IPS DF 6.9 (cell line): ENCODE results near the gene PDE4D.

Experiments
- DNase-seq: peaks from one replicate; pipeline ENCODE4 v3.0.0-alpha.2; 2013; ENCODE audit warnings: low read depth, low spot score
- H3K27ac ChIP-seq: one replicate; pipeline ENCODE4 v1.5.1; 2013; ENCODE audit warnings: low read length, control low read depth
- H3K27me3 ChIP-seq: 2 replicates; pipeline ENCODE4 v1.6.1; 2013; ENCODE audit warnings: mild to moderate bottlenecking, low read length; ENCODE audit not compliant: control insufficient read depth, insufficient read depth
- H3K36me3 ChIP-seq: 2 replicates; pipeline ENCODE4 v1.6.1; 2013; ENCODE audit warnings: low read length; ENCODE audit not compliant: control insufficient read depth, insufficient read depth
- H3K4me1 ChIP-seq: 2 replicates; pipeline ENCODE4 v1.6.1; 2013; ENCODE audit warnings: low read length; ENCODE audit not compliant: control insufficient read depth, insufficient read depth
- H3K4me3 ChIP-seq: 2 replicates; pipeline ENCODE4 v1.5.1; 2013; ENCODE audit warnings: mild to moderate bottlenecking, low read length
- H3K9me3 ChIP-seq: 2 replicates; pipeline ENCODE4 v1.6.1; 2013; ENCODE audit warnings: low read length, inconsistent platforms; ENCODE audit not compliant: control insufficient read depth, insufficient read depth
- WGBS: extraction: QIAGEN DNeasy Blood & Tissue Kit; methylation state at CpG from one replicate; pipeline ENCODE4 v1.1.7; 2013; ENCODE audit warnings: mixed read lengths, missing lambda C conversion rate; ENCODE audit not compliant: insufficient read length, insufficient coverage; 5-methylcytosine and 5-hydroxymethylcytosine counted together

Gene PDE4D

GRCh38 chr5:59358005-59358861 lies 535.3 kb downstream of the PDE4D start:
- DNase-seq: no peak
- H3K27ac ChIP-seq: no peak overlapping the region

DNA sequence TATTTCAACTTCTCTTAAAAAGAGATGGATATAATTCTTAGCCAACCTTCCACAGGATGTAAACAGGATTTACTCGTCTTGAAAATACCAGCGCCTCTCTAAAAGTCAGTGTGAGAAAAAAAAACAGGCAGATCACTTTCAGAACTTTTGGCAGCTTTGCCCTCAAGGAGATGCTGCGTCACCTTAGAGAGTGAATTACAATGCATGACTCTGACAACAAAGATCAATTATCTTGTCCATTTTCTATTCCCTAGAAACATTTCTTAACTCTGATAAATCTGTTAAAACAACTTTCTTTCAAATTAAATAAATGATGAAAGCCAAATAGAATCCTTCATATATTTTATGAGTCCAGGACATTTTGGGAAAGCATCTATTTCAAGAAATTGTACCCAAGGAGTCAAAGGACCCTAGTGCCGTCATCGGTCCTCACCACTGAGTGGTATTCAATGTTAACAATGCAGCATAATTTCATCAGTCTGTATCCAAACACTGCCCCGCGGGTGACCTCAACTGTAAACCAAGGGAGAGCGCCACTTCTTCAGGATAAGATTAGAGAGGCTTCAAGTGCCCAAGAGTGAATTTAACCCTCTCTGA lies 536.0 kb downstream of the PDE4D start:
- Histone ChIP-seq H3K4me3 (no peak overlapping the region), H3K36me3 (no peaks in the 10 kb centered on the region), H3K4me1 (peaks cover 1% of the 10 kb centered on the region; the same call in 1 of the 2 replicates), H3K27ac (no peak overlapping the region), H3K9me3 (no peaks in the 10 kb centered on the region), H3K27me3 (no peaks in the 10 kb centered on the region)
- no peak for DNase-seq
- WGBS: no CpG with 5 or more reads among the region's 8 CpGs

More at GRCh38 chr5:59358005-59358861, 535.3 kb downstream of the PDE4D start:
- Histone ChIP-seq H3K9me3 (no peaks in the 10 kb centered on the region), H3K27me3 (no peaks in the 10 kb centered on the region), H3K4me1 (peaks cover 1% of the 10 kb centered on the region; the same call in 1 of the 2 replicates), H3K36me3 (no peaks in the 10 kb centered on the region), H3K4me3 (no peak overlapping the region)
- no CpG with 5 or more reads among the region's 5 CpGs for WGBS

GRCh38 chr5:59356813-59357380 lies 536.6 kb downstream of the PDE4D start:
- Histone ChIP-seq H3K27ac (no peak overlapping the region), H3K9me3 (no peaks in the 10 kb centered on the region), H3K36me3 (no peaks in the 10 kb centered on the region), H3K4me1 (peaks cover 1% of the 10 kb centered on the region; the same call in 1 of the 2 replicates), H3K4me3 (no peak overlapping the region), H3K27me3 (no peaks in the 10 kb centered on the region)
- no peak for DNase-seq
- no CpG with 5 or more reads among the region's 12 CpGs for whole genome bisulfite sequencing

DNA sequence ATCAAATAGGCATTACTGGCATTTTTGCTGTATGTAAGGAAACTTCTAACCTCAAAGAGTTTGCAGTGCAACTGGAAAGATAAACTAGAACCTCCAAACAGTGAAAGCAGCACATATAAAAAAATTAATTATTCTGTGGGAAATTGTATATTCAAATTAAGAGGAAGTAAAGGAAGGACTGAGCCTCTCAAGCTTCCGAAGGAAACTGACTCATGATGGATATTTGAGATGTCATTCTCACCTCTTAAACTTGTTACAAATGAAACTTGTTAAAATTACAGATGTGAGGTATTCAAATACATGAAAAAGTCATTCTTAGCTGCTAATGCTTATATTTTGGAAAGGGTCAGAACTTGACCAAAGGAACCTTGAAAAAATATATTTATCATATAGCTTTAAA lies 538.7 kb downstream of the PDE4D start:
- H3K36me3 ChIP-seq: no peaks in the 10 kb centered on the region
- WGBS: no CpG with 5 or more reads among the region's 1 CpG
- H3K4me3 ChIP-seq: no peak overlapping the region
- H3K27me3 ChIP-seq: no peaks in the 10 kb centered on the region
- DNase-seq: no peak
- H3K4me1 ChIP-seq: peaks cover 1% of the 10 kb centered on the region; the same call in 1 of the 2 replicates
- H3K9me3 ChIP-seq: no peaks in the 10 kb centered on the region
- no peak overlapping the region for H3K27ac ChIP-seq

DNA sequence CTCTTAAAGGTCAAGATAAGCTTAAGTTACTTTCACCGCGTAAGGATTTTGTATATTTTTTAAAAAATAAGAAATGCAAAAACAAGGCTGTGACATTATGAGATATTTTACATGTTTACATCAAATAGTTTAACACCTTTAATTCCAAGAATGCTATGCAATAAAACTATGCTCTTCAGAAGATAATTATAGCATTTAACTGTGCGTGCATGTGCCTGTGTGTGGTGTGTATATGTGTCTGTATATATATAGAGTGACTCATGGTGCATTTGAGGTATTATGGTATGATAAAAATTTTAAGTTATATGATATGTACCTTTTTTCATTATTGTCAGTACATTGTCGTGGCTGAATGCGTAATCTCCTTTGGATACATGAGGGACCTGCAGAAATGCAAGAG lies 539.3 kb downstream of the PDE4D start:
- Histone ChIP-seq H3K4me1 (peaks cover 1% of the 10 kb centered on the region; the same call in 1 of the 2 replicates), H3K9me3 (no peaks in the 10 kb centered on the region)
- no CpG with 5 or more reads among the region's 5 CpGs for WGBS

DNA sequence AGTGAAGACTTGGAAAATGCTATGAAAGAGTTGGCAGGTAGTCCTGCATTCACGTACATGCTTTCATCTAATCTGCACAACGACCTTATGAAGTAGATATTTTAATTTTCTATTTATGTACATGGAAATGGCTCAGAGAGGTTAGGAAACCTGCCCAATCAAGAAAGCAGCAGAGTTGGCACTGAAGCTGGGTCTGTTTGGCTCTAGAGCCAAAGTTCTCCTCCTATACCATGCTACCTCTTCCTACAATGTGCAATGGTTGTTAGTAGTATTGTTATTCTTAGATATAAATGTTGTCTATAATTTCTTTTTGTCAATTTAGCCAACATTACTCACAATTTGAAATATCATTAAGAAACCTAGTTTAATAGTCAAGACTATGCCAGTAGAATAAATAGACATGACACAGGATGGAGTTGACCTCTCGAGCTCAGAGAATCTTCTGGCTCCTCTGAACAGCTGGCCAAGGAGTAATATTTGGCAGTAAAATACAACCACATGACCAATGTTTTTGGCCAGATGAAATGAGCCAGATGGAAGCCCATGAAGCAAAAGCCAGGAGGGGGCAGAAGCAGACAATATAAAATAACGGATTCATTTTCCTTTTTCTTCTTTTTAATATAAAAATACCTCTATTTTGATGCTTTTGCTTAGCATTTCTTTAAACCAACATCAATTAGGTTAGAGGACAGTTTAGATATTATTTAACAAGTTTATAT lies 542.3 kb downstream of the PDE4D start:
- H3K27me3 ChIP-seq: no peaks in the 10 kb centered on the region
- H3K4me1 ChIP-seq: no peaks in the 10 kb centered on the region
- no peak overlapping the region for H3K4me3 ChIP-seq
- no peak for DNase-seq
- no peaks in the 10 kb centered on the region for H3K36me3 ChIP-seq
- no peaks in the 10 kb centered on the region for H3K9me3 ChIP-seq
- WGBS: no CpG with 5 or more reads among the region's 4 CpGs
- H3K27ac ChIP-seq: no peak overlapping the region

More for the DNA sequence above, 539.3 kb downstream of the PDE4D start:
- Histone ChIP-seq H3K27me3 (no peaks in the 10 kb centered on the region), H3K27ac (no peak overlapping the region), H3K4me3 (no peak overlapping the region), H3K36me3 (no peaks in the 10 kb centered on the region)
- DNase-seq: no peak

GRCh38 chr5:59348189-59348588 lies 545.3 kb downstream of the PDE4D start:
- H3K27ac ChIP-seq: no peak overlapping the region
- no peaks in the 10 kb centered on the region for H3K4me1 ChIP-seq
- DNase-seq: no peak
- H3K36me3 ChIP-seq: no peaks in the 10 kb centered on the region
- no peaks in the 10 kb centered on the region for H3K9me3 ChIP-seq
- H3K27me3 ChIP-seq: no peaks in the 10 kb centered on the region
- no peak overlapping the region for H3K4me3 ChIP-seq

DNA sequence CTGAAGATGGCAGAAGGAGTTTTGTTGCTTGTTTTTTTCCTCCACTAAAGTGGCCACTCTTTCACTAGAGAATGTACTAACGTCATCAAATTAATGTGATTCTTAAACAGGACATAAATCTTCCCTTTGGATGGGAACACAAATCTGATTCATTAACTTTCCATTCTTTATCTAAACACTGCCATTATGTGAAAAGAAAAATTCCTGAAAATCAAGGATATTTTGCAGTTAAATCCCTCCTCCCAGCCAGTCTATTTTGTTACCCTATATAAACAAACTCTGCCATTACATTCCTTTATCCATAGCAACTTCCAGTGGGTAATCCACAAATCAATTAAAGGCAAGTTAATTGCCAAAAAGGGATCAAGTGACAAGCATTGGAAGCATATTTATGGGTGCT lies 546.5 kb downstream of the PDE4D start:
- Histone ChIP-seq H3K4me3 (no peak overlapping the region), H3K36me3 (no peaks in the 10 kb centered on the region), H3K4me1 (no peaks in the 10 kb centered on the region), H3K27ac (no peak overlapping the region), H3K27me3 (no peaks in the 10 kb centered on the region), H3K9me3 (no peaks in the 10 kb centered on the region)
- WGBS: no CpG with 5 or more reads among the region's 1 CpG
- no peak for DNase-seq

- no peak overlapping the region for H3K27ac ChIP-seq
- H3K4me1 ChIP-seq: no peaks in the 10 kb centered on the region
- H3K27me3 ChIP-seq: no peaks in the 10 kb centered on the region
- no peak overlapping the region for H3K4me3 ChIP-seq
- H3K9me3 ChIP-seq: no peaks in the 10 kb centered on the region
- H3K36me3 ChIP-seq: no peaks in the 10 kb centered on the region
- no peak for DNase-seq
- 100% methylated on average over 1 of the region's 7 CpGs for WGBS
These were observed 547.0 kb downstream of the PDE4D start for GRCh38 chr5:59346514-59346913.

DNA sequence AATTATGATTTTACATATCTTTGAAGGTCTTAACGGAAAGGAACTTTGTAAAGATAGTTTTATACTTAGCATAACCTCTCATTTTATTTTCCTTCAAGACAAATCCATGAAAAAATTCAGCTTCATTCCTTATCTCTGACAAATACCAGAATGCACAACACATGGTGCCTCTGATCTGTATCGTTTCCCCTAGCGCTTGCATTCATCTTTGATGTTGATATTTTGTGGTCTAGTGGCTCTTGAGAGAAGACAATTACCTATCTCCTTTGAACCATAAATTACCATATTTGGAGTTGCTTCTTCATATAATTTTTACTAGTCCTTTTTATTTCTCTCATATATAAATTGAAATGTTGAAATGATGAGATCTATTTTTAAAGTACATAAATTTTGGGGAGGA lies 551.3 kb downstream of the PDE4D start:
- no peak for DNase-seq
- H3K36me3 ChIP-seq: no peaks in the 10 kb centered on the region
- no peaks in the 10 kb centered on the region for H3K4me1 ChIP-seq
- WGBS: no CpG with 5 or more reads among the region's 3 CpGs
- H3K27ac ChIP-seq: no peak overlapping the region
- no peak overlapping the region for H3K4me3 ChIP-seq
- H3K9me3 ChIP-seq: no peaks in the 10 kb centered on the region
- no peaks in the 10 kb centered on the region for H3K27me3 ChIP-seq
